Mucosa of descending colon (tissue), 3 donors: Measurements from ENCODE around the gene HAUS8. TPM values are rescaled to one million over a fixed set of nuclear protein-coding genes. Genes with fewer than 3 reads are reported as not detected.
A peak's percentile ranks its signal among the peaks of the same experiment; 100 is the strongest.

ENCODE experiments used
- ATAC-seq: fragments of 200-7000 bp; cut with Tn5 transposase; one replicate; pipeline ENCODE4 v1.9.1; 2020; ENCODE audit warnings: mild to moderate bottlenecking, moderate library complexity
- DNase-seq, 3 donors: peaks; one replicate each; pipeline ENCODE4 v3.0.0-alpha.2; 2020
- H3K36me3 ChIP-seq: fragments of 200-600 bp; one replicate; pipeline ENCODE4 v1.8.0; 2021; ENCODE audit warnings: low read depth, mild to moderate bottlenecking
- H3K4me1 ChIP-seq: fragments of 200-600 bp; one replicate; pipeline ENCODE4 v1.8.0; 2021; ENCODE audit warnings: low read depth, mild to moderate bottlenecking
- H3K4me3 ChIP-seq: fragments of 200-600 bp; one replicate; pipeline ENCODE4 v1.8.0; 2021; ENCODE audit warnings: mild to moderate bottlenecking
- H3K9me3 ChIP-seq: fragments of 200-600 bp; one replicate; pipeline ENCODE4 v1.8.0; 2021; ENCODE audit warnings: mild to moderate bottlenecking
- CTCF ChIP-seq: fragments of 200-600 bp; IDR thresholded peaks from one replicate; pipeline ENCODE4 v1.8.0; 2022; ENCODE audit warnings: antibody characterized with exemption, mild to moderate bottlenecking
- intact Hi-C, 2 donors: fragments of 100-400 bp; cut with DNase I in 1 of 2; cut with micrococcal nuclease in 1 of 2; formaldehyde crosslinking; loops; one replicate each; pipeline versions ENCODE4 v1.11.0 to v1.11.1; 2022; cut with DNase I, micrococcal nuclease
- total RNA-seq, 3 donors: library from RNA; stranded (reverse); fragmentation: NEBNext Ultra II Directional in 2 of 3; extraction: Animal tissue kit (Norgen Biotek cat#: 25700) in 2 of 3; gene quantifications; one replicate each; pipeline versions ENCODE4 v1.2.1 to v1.2.4, GENCODE V29; 2021 to 2023
- donor health status: DM: no; HTN: no; CAD: no; lungs with moderate emphysema.
- donor health status: DM: no; HTN: no; CAD: no.
- donor health status: DM: no; HTN: yes; CAD: no.

The HAUS8 gene
- total RNA-seq, 3 donors from 2014 or later: 12.2 to 16.6 (median 13.6) TPM

GRCh38 chr19:17070912-17071311, 4.3 kb downstream of the HAUS8 start:
- no peak for ATAC-seq
- Histone ChIP-seq H3K4me3 (no peak overlapping the region), H3K9me3 (no peaks in the 10 kb centered on the region), H3K4me1 (peaks cover 8% of the 10 kb centered on the region), H3K36me3 (no peaks in the 10 kb centered on the region)
- intact Hi-C loops: no loop called here
- DNase-seq: no peak
- TF ChIP-seq CTCF: no peak

GRCh38 chr19:17070421-17070820, 4.8 kb downstream of the HAUS8 start:
- no peaks in the 10 kb centered on the region for H3K36me3 ChIP-seq
- ATAC-seq (no peak), DNase-seq (no peak)
- no peak overlapping the region for H3K4me3 ChIP-seq
- no peak for TF ChIP-seq CTCF
- intact Hi-C loops: no loop called here
- no peaks in the 10 kb centered on the region for H3K9me3 ChIP-seq
- peaks cover 8% of the 10 kb centered on the region for H3K4me1 ChIP-seq

GRCh38 chr19:17069193-17069592, 6.1 kb downstream of the HAUS8 start:
- no peak for DNase-seq
- H3K36me3 ChIP-seq: no peaks in the 10 kb centered on the region

GRCh38 chr19:17063428-17063827, 11.8 kb downstream of the HAUS8 start:
- H3K4me3 ChIP-seq: no peak overlapping the region
- intact Hi-C loops: no loop called here
- DNase-seq (no peak), ATAC-seq (no peak)
- no peaks in the 10 kb centered on the region for H3K36me3 ChIP-seq
- no peaks in the 10 kb centered on the region for H3K9me3 ChIP-seq
- no peak for TF ChIP-seq CTCF
- peaks cover 19% of the 10 kb centered on the region for H3K4me1 ChIP-seq

More at GRCh38 chr19:17069193-17069592, 6.1 kb downstream of the HAUS8 start:
- Histone ChIP-seq H3K4me1 (peaks cover 8% of the 10 kb centered on the region), H3K4me3 (no peak overlapping the region), H3K9me3 (no peaks in the 10 kb centered on the region)
- no peak for ATAC-seq
- TF ChIP-seq CTCF: no peak
- intact Hi-C loops: loop anchor here (5.0 kb wide), 1 partner anchor 213 kb away; the partner anchor contains the start of gene ANKLE1 (in 2 of the 2)

GRCh38 chr19:17061691-17062090, 13.6 kb downstream of the HAUS8 start:
- intact Hi-C loops: no loop called here
- Histone ChIP-seq H3K4me1 (peaks cover 19% of the 10 kb centered on the region), H3K4me3 (no peak overlapping the region), H3K9me3 (no peaks in the 10 kb centered on the region), H3K36me3 (peaks cover 4% of the 10 kb centered on the region)
- ATAC-seq (peak; percentile 89), DNase-seq (peak in 2 of 3 donors; percentile 70 to 77)
- TF ChIP-seq CTCF: no peak

DNA sequence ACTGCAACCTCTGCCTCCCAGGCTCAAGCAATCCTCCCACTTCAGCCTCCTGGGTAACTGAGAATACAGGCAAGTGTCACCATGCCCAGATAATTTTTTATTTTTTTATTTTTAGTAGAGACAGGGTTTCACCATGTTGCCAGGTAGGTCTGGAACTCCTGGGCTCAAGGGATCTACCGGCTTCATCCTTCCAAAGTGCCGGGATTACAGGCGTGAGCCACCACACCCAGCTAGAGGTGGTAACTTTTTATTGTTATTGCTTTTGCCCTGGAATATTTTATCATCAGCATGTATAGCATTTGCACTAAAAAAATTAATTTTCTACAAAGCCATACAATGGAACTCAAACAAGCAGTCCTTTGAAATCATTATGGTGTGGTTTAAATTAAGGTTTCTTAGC, 14.0 kb downstream of the HAUS8 start:
- Histone ChIP-seq H3K4me3 (no peak overlapping the region), H3K36me3 (peaks cover 4% of the 10 kb centered on the region), H3K9me3 (no peaks in the 10 kb centered on the region), H3K4me1 (peaks cover 19% of the 10 kb centered on the region)
- ATAC-seq (peak; percentile 77), DNase-seq (peak in 2 of 3 donors; percentile 47 to 58)
- intact Hi-C loops: no loop called here
- TF ChIP-seq CTCF: no peak
